GM21723 (cell line): ENCODE measurements around the gene MRPS14.
"Not testable (repeated sequence)": the region's sequence is repeated elsewhere in the genome, so short reads cannot be mapped to it uniquely, and the experiment has no call there.

Source experiments
- ATAC-seq: cut with Tn5 transposase; IDR thresholded peaks from one replicate; pipeline ENCODE4 v1.9.1; 2021; ENCODE audit warnings: mild to moderate bottlenecking, moderate library complexity; ENCODE audit not compliant: unreplicated experiment

MRPS14 gene

GRCh38 chr1:175023043-175023921 lies at the start of gene MRPS14:
Gene MRPS14, minus strand, starts transcription at chr1:175023425. Its CDS starts 17 bp downstream, at chr1:175023408.
- peak; percentile 93 for ATAC-seq

DNA sequence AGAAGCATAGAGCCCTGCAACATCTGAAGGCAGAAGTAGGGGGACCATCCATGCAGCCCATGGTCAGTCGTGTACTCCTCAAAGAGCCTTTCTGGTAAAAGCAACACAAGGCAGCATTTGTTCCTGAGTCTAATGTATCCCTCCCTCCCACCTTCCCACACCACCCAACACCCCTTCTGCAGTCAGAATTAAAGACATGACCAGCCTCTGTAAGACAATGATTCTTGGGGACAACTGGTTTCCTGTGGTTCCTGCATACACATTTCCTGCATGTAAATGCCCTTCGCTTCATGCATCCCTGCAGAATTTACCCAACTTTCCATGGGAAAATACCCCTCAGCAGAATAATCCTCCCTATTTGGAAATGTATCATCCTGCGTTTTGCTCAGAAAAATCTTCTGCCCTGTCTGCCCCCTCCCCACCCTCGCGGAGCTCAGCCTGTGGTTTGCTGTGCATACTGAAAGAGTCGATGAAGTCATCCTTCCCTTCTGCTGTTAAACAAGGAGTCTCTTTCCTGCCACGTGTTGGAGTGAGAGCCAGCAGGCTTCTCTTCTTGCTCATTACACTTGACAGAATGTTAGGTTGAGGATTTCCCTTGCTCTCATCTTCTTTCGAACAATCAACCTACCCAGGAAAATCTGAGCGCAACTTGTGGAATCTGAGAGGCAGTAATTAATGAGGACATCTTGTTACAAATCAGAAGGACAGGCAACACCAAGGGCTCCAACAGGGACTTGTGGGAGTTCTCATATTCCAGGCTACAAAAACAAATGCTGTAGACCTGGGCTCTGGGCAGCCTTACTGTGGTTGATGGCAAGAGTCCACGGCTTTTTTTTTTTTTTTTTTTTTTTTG lies 49.1 kb upstream of the MRPS14 start:
- peak; percentile 73 for ATAC-seq

GRCh38 chr1:175071276-175071943 lies 48.2 kb upstream of the MRPS14 start:
- ATAC-seq = no peak

DNA sequence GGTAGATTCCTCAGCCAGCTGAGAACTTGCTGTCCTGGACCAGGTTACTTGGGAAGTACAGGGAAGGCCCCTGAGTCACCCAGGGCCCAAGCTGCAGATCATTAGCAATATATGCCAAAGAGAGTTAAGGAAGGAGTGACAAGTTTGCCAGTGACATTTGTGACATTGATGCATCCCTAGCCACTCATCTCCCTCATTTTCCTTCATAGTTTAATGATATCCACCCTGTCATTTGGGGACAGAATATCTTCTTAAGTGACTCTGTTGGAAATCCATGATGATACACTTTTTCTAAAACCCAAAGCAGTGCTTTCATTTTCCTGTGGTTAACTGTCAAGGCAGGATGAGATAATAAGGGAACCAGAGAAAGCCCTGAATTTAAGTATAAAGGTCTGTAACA lies 47.6 kb upstream of the MRPS14 start:
- no peak for ATAC-seq

- ATAC-seq = no peak
Observed at GRCh38 chr1:175067362-175068106, 44.3 kb upstream of the MRPS14 start, which contains the start of gene TNN. Gene TNN, plus strand, starts transcription at chr1:175067833. Its CDS starts 9,586 bp downstream, at chr1:175077419.

DNA sequence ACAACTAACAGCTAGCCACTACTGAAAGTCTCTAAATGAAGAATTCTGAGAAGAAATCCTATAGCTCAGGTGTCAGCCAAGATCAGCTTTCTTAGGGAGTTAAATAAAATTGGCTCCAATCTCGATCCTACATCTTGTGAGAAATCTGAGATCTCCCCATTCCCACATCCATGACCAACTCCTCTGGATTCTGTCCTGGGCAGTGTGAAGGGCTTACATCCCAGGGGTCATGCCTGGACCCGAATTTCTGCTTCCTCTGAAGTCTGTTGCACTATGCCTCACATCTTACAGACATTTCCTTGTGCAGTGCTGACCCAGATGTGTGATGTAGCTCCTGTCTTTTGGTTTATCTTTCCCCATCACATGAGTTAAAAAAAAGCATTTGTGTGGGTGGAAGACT lies 39.6 kb upstream of the MRPS14 start:
- no peak for ATAC-seq

GRCh38 chr1:175062339-175062738 lies 39.1 kb upstream of the MRPS14 start:
- no peak for ATAC-seq

- no peak for ATAC-seq
Observed at GRCh38 chr1:175054736-175055135, 31.5 kb upstream of the MRPS14 start.

- no peak for ATAC-seq
Observed at GRCh38 chr1:175050992-175051391, 27.8 kb upstream of the MRPS14 start.

- ATAC-seq = no peak
Observed at GRCh38 chr1:175045519-175045918, 22.3 kb upstream of the MRPS14 start.

- ATAC-seq = no peak
Observed at GRCh38 chr1:175045097-175045496, 21.9 kb upstream of the MRPS14 start.

DNA sequence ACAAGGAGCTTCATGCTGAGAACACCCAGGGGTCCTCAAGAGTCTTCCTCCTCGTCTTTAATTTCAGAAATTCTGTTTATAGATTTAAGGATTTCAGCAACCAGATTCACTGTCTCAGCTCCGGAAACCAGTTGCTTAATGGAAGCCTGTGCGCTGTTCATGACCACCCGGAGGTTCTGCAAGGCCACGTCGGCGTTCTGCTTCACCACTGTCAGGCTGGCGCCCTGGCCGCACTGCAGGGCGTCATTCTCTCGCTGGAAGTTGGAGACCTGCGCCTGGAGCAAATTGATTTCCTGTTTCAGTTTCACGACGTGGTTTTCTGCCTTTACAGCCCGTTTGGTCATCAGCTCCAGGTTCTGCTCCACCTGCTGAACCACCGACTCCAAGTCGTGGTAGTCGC lies 21.4 kb upstream of the MRPS14 start:
- ATAC-seq = not testable (repeated sequence)

DNA sequence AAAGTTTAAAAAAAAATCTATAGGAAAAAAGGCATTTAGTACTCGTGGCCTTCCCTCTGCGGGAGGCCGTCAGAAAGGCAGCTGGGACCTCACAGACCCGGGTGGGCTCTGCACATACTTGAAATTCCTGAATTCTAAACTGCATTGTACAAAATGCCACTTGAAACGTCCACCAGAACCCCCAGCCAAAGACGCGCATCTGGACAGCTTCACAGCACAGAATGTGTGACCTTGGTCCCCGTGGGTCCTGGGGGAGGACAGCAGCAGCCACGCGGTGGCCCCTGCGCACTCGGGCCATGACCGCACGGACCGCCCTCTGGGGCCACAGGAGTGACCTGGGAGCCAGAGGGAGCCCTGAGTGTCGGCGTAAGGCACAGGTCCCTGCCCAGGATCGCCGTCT lies 20.6 kb upstream of the MRPS14 start:
- no peak for ATAC-seq

DNA sequence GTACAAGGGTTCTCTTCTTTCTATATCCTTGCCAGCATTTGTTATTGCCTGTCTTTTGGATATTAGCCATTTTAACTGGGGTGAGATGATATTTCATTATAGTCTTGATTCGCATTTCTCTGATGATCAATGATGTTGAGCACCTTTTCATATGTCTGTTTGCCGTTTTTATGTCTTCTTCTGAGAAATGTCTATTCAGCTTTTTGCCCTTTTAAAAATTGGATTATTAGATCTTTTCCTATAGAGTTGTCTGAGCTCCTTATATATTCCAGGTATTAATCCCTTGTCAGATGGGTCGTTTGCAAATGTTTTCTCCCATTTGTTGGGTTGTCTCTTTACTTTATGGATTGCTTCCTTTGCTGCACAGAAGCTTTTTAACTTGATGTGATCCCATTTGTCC lies 19.4 kb upstream of the MRPS14 start:
- no peak for ATAC-seq

GRCh38 chr1:175040324-175040879 lies 17.2 kb upstream of the MRPS14 start:
- no peak for ATAC-seq

GRCh38 chr1:175037416-175037815 lies 14.2 kb upstream of the MRPS14 start:
- no peak for ATAC-seq

GRCh38 chr1:175036476-175036875 lies 13.3 kb upstream of the MRPS14 start:
- no peak for ATAC-seq

- ATAC-seq = no peak
Observed at GRCh38 chr1:175035865-175036264, 12.6 kb upstream of the MRPS14 start.

DNA sequence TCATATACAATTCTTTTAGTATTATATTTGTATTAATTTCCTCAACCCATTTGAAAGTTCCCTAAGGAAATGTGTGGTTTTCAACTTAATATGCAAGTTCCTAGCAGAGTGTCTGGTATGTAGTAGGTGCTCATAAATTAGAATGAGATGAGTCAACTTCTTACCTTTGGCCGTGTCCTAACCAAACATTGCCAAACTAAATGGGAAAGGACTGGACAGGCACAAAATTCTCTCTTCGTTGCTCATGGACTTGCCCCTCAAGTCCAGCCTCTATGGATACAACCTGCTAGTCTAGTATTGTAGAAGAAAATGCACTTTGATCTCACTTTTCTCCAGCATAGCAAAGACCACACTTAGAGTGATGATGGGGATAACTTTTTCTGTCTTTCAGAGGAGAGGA lies 11.6 kb upstream of the MRPS14 start:
- ATAC-seq = no peak

- ATAC-seq = no peak
Observed at GRCh38 chr1:175033953-175034352, 10.7 kb upstream of the MRPS14 start.
